Measurements from ENCODE around the gene KRTAP10-7. TPM values are rescaled to one million over a fixed set of nuclear protein-coding genes. Genes with fewer than 3 reads are reported as not detected.

KRTAP10-7 gene
- total RNA-seq, 1 donor from 2014 or later: not detected

DNA sequence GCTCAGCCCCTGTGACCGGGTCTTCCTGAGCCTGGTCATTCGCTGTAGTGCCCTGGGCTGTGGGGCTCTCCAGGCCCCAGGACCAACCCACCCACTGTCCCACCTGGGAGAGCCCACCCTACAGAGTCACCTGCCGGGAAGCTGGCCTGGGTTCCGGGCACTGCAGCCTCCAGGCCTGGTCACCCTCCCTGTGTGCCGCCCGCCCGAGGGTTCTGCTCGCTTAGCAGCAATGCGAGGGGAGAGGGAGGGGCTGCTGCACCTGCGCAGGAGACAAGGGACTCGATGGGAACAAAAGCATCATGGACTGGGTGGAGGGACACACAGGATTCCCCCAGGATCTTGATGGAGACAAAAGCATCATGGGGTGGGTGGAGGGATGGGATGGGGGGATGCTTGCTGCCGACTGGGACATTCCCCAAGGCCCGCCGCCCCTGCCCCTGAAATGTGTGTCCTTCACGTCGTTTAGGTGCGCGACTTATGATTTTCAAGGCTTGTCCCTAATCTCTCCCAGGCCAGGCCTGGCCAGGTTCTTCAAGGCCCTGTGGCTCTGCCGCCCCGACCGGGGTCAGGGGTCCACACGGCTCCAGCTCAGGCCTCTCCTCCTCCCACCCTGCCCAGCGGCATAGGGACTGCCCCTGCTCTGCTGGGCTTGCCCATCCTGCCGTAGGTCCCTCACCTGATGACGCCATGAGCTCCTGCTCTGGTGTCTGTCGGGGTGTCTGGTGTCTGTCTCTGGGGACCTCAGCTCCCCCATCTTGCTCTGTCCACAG, 13.2 kb downstream of the KRTAP10-7 start:
- no peaks in the 10 kb centered on the region for H3K27me3 ChIP-seq (ENCODE audit: insufficient read depth, low read length)
- no peaks in the 10 kb centered on the region for H3K36me3 ChIP-seq (ENCODE audit: insufficient read depth, low read length)
- Mint-ChIP-seq H3K9me3 (ENCODE audit: unreplicated experiment) (peaks cover 31% of the 10 kb centered on the region), H3K27me3 (ENCODE audit: low read depth, unreplicated experiment) (peaks cover 19% of the 10 kb centered on the region), H3K36me3 (ENCODE audit: low read depth, unreplicated experiment) (peaks cover 2% of the 10 kb centered on the region), H3K4me1 (ENCODE audit: low read depth, unreplicated experiment) (no peaks in the 10 kb centered on the region), H3K4me3 (ENCODE audit: unreplicated experiment) (no peak overlapping the region), H3K27ac (ENCODE audit: unreplicated experiment) (no peak overlapping the region)
- no peaks in the 10 kb centered on the region for H3K4me1 ChIP-seq (ENCODE audit: insufficient read depth, low read length)
- DNase-seq (ENCODE audit: low read depth) (no peak), FAIRE-seq (no peak)
- no peak overlapping the region for H3K4me3 ChIP-seq (ENCODE audit: insufficient read depth, low read depth, low read length)
- H3K79me2 ChIP-seq (ENCODE audit: insufficient read depth, low read length): no peaks in the 10 kb centered on the region
- H4K20me1 ChIP-seq (ENCODE audit: insufficient read depth, low read length): no peaks in the 10 kb centered on the region
- no peak overlapping the region for H3K4me2 ChIP-seq (ENCODE audit: low read length)
- no peak overlapping the region for H2AFZ ChIP-seq (ENCODE audit: low read depth, low read length)
- TF ChIP-seq EZH2 (IDR thresholded peaks at IDR 0.05; ENCODE audit: insufficient read depth, low read length): no peak
- TF ChIP-seq, protein P1, sequence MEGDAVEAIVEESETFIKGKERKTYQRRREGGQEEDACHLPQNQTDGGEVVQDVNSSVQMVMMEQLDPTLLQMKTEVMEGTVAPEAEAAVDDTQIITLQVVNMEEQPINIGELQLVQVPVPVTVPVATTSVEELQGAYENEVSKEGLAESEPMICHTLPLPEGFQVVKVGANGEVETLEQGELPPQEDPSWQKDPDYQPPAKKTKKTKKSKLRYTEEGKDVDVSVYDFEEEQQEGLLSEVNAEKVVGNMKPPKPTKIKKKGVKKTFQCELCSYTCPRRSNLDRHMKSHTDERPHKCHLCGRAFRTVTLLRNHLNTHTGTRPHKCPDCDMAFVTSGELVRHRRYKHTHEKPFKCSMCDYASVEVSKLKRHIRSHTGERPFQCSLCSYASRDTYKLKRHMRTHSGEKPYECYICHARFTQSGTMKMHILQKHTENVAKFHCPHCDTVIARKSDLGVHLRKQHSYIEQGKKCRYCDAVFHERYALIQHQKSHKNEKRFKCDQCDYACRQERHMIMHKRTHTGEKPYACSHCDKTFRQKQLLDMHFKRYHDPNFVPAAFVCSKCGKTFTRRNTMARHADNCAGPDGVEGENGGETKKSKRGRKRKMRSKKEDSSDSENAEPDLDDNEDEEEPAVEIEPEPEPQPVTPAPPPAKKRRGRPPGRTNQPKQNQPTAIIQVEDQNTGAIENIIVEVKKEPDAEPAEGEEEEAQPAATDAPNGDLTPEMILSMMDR (IDR thresholded peaks at IDR 0.05; ENCODE audit: insufficient read depth, low read depth, low read length): no peak
- H3K9ac ChIP-seq (ENCODE audit: low read length): no peak overlapping the region
- H3K9me3 ChIP-seq (ENCODE audit: insufficient read depth, low read depth, low read length): peaks cover 9% of the 10 kb centered on the region
- H3K27ac ChIP-seq (ENCODE audit: low read depth, low read length): no peak overlapping the region

DNA sequence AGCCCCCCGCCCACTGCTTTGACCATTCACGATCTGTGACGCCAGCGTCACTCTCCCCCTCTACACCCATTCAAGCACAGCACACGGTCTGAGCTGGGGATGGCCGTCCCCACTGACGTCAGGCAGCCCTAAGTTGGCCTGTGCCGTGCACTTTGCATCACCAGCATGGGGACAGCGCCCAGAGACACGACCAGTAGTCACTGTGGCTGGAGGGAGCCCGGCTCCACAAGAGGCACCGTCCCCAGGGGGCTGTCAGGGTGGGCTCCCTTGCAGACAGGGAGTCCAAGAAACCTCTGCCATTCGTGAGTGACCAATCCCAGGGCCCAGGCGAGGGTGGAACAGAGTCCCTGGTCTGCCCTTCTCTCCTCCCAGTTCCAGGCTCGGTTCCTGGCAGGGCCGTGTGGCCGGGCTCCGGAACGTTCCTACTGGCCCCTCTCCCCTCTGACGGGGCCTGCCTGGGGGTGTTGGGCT, 13.8 kb downstream of the KRTAP10-7 start:
- Histone ChIP-seq H3K4me1 (ENCODE audit: insufficient read depth, low read length) (no peaks in the 10 kb centered on the region), H3K36me3 (ENCODE audit: insufficient read depth, low read length) (no peaks in the 10 kb centered on the region), H4K20me1 (ENCODE audit: insufficient read depth, low read length) (no peaks in the 10 kb centered on the region), H3K27me3 (ENCODE audit: insufficient read depth, low read length) (no peaks in the 10 kb centered on the region), H3K4me2 (ENCODE audit: low read length) (no peak overlapping the region), H3K4me3 (ENCODE audit: insufficient read depth, low read depth, low read length) (no peak overlapping the region), H3K9ac (ENCODE audit: low read length) (no peak overlapping the region), H3K27ac (ENCODE audit: low read depth, low read length) (no peak overlapping the region), H3K79me2 (ENCODE audit: insufficient read depth, low read length) (no peaks in the 10 kb centered on the region), H3K9me3 (ENCODE audit: insufficient read depth, low read depth, low read length) (peaks cover 9% of the 10 kb centered on the region), H2AFZ (ENCODE audit: low read depth, low read length) (no peak overlapping the region)
- Mint-ChIP-seq H3K4me1 (ENCODE audit: low read depth, unreplicated experiment) (no peaks in the 10 kb centered on the region), H3K4me3 (ENCODE audit: unreplicated experiment) (no peak overlapping the region), H3K9me3 (ENCODE audit: unreplicated experiment) (peaks cover 33% of the 10 kb centered on the region), H3K36me3 (ENCODE audit: low read depth, unreplicated experiment) (peaks cover 2% of the 10 kb centered on the region), H3K27ac (ENCODE audit: unreplicated experiment) (no peak overlapping the region), H3K27me3 (ENCODE audit: low read depth, unreplicated experiment) (peaks cover 19% of the 10 kb centered on the region)
- no peak for TF ChIP-seq EZH2 (IDR thresholded peaks at IDR 0.05; ENCODE audit: insufficient read depth, low read length)
- TF ChIP-seq, protein P1 (IDR thresholded peaks at IDR 0.05; ENCODE audit: insufficient read depth, low read depth, low read length): no peak
- FAIRE-seq (no peak), DNase-seq (ENCODE audit: low read depth) (no peak)

DNA sequence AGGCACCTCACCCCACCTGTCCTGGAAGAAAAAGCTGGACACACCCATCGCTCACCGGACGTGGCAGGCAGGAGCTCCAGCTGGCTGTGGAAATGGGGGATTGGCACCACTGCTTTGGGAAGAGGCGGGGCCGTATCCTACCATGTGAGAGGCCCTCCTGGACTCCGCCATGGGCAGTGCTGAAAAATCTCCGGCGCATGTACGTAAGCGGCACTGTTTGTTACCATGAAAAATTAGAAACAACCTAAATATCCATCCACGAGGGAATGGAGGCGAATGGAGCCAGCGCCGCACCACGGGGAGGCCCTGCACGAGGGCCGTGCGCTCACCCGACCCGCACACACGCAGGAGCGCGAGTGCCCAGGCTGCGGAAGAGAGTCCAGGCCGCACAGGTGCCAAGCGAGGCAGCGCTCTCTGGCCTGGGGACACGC, 14.6 kb downstream of the KRTAP10-7 start:
- Histone ChIP-seq H3K9ac (ENCODE audit: low read length) (no peak overlapping the region), H3K4me1 (ENCODE audit: insufficient read depth, low read length) (no peaks in the 10 kb centered on the region), H3K4me2 (ENCODE audit: low read length) (no peak overlapping the region), H3K9me3 (ENCODE audit: insufficient read depth, low read depth, low read length) (peaks cover 9% of the 10 kb centered on the region), H3K36me3 (ENCODE audit: insufficient read depth, low read length) (no peaks in the 10 kb centered on the region), H3K27me3 (ENCODE audit: insufficient read depth, low read length) (no peaks in the 10 kb centered on the region), H3K4me3 (ENCODE audit: insufficient read depth, low read depth, low read length) (no peak overlapping the region), H4K20me1 (ENCODE audit: insufficient read depth, low read length) (no peaks in the 10 kb centered on the region), H3K27ac (ENCODE audit: low read depth, low read length) (no peak overlapping the region), H2AFZ (ENCODE audit: low read depth, low read length) (no peak overlapping the region), H3K79me2 (ENCODE audit: insufficient read depth, low read length) (no peaks in the 10 kb centered on the region)
- FAIRE-seq (no peak), DNase-seq (ENCODE audit: low read depth) (no peak)
- Mint-ChIP-seq H3K9me3 (ENCODE audit: unreplicated experiment) (peaks cover 37% of the 10 kb centered on the region), H3K27me3 (ENCODE audit: low read depth, unreplicated experiment) (peaks cover 19% of the 10 kb centered on the region), H3K4me3 (ENCODE audit: unreplicated experiment) (no peak overlapping the region), H3K36me3 (ENCODE audit: low read depth, unreplicated experiment) (peaks cover 2% of the 10 kb centered on the region), H3K4me1 (ENCODE audit: low read depth, unreplicated experiment) (no peaks in the 10 kb centered on the region), H3K27ac (ENCODE audit: unreplicated experiment) (no peak overlapping the region)
- no peak for TF ChIP-seq EZH2 (IDR thresholded peaks at IDR 0.05; ENCODE audit: insufficient read depth, low read length)
- TF ChIP-seq, protein P1 (IDR thresholded peaks at IDR 0.05; ENCODE audit: insufficient read depth, low read depth, low read length): no peak

All from astrocyte (in vitro differentiated cells and primary cell).